H9 (cell line): Measurements from ENCODE around the gene POU2AF1. TPM values are rescaled to one million over a fixed set of nuclear protein-coding genes. Genes with fewer than 3 reads are reported as not detected.

Experiments
- DNase-seq: peaks from one replicate; pipeline ENCODE4 v3.0.0-alpha.2; 2017
- H2AFZ ChIP-seq: one replicate; pipeline ENCODE4 v1.6.1; 2013; ENCODE audit warnings: mild to moderate bottlenecking, low read length, control low read depth, moderate library complexity
- H2AK5ac ChIP-seq: 2 replicates; pipeline ENCODE4 v1.6.1; 2013; ENCODE audit warnings: low read length, control low read depth, mixed read lengths; ENCODE audit not compliant: insufficient read length
- H2BK120ac ChIP-seq: one replicate; pipeline ENCODE4 v1.6.1; 2013; ENCODE audit warnings: low read depth, mild to moderate bottlenecking, low read length, control low read depth, inconsistent platforms; ENCODE audit not compliant: poor library complexity, severe bottlenecking
- H2BK12ac ChIP-seq: 2 replicates; pipeline ENCODE4 v1.6.1; 2013; ENCODE audit warnings: low read length, control low read depth, mixed read lengths, low read depth; ENCODE audit not compliant: insufficient read length
- H2BK15ac ChIP-seq: 2 replicates; pipeline ENCODE4 v1.6.1; 2013; ENCODE audit warnings: low read depth, low read length, control low read depth
- H2BK20ac ChIP-seq: one replicate; pipeline ENCODE4 v1.6.1; 2013; ENCODE audit warnings: low read depth, mild to moderate bottlenecking, low read length, control low read depth, inconsistent platforms; ENCODE audit not compliant: poor library complexity, severe bottlenecking
- H2BK5ac ChIP-seq: 2 replicates; pipeline ENCODE4 v1.6.1; 2013; ENCODE audit warnings: low read length, control low read depth, mixed read lengths; ENCODE audit not compliant: insufficient read length
- H3K14ac ChIP-seq: 2 replicates; pipeline ENCODE4 v1.6.1; 2013; ENCODE audit warnings: low read length, control low read depth; ENCODE audit not compliant: insufficient read depth
- H3K18ac ChIP-seq: 2 replicates; pipeline ENCODE4 v1.6.1; 2013; ENCODE audit warnings: low read depth, mild to moderate bottlenecking, mixed read lengths, low read length, control low read depth; ENCODE audit not compliant: insufficient read length
- H3K23ac ChIP-seq: 2 replicates; pipeline ENCODE4 v1.6.1; 2013; ENCODE audit warnings: low read length, control low read depth, mixed read lengths, low read depth; ENCODE audit not compliant: insufficient read length
- H3K23me2 ChIP-seq: 2 replicates; pipeline ENCODE4 v1.6.1; 2013; ENCODE audit warnings: low read depth, mild to moderate bottlenecking, mixed read lengths, low read length, control low read depth; ENCODE audit not compliant: insufficient read length, poor library complexity, severe bottlenecking
- H3K27ac ChIP-seq: 2 replicates; pipeline ENCODE4 v1.5.1; 2013; ENCODE audit warnings: low read length, control low read depth, mixed read lengths, low read depth; ENCODE audit not compliant: insufficient read length
- H3K27me3 ChIP-seq: 2 replicates; pipeline ENCODE4 v1.6.1; 2013; ENCODE audit warnings: low read length, control low read depth, inconsistent platforms; ENCODE audit not compliant: insufficient read depth
- H3K4ac ChIP-seq: 2 replicates; pipeline ENCODE4 v1.6.1; 2013; ENCODE audit warnings: low read depth, mild to moderate bottlenecking, control low read depth, inconsistent platforms, low read length, moderate library complexity
- H3K4me1 ChIP-seq: 2 replicates; pipeline ENCODE4 v1.6.1; 2013; ENCODE audit warnings: low read length, control low read depth, inconsistent platforms; ENCODE audit not compliant: insufficient read depth
- H3K4me2 ChIP-seq: 2 replicates; pipeline ENCODE4 v1.6.1; 2013; ENCODE audit warnings: low read length, control low read depth, mixed read lengths; ENCODE audit not compliant: insufficient read length, insufficient read depth
- H3K56ac ChIP-seq: 2 replicates; pipeline ENCODE4 v1.6.1; 2013; ENCODE audit warnings: low read depth, mild to moderate bottlenecking, mixed read lengths, low read length, control low read depth; ENCODE audit not compliant: insufficient read length
- H3K79me1 ChIP-seq: 2 replicates; pipeline ENCODE4 v1.6.1; 2013; ENCODE audit warnings: low read depth, mild to moderate bottlenecking, moderate library complexity, low read length, control low read depth, inconsistent platforms; ENCODE audit not compliant: insufficient read depth, poor library complexity, severe bottlenecking
- H3K79me2 ChIP-seq: 2 replicates; pipeline ENCODE4 v1.6.1; 2013; ENCODE audit warnings: low read length, control low read depth, inconsistent platforms; ENCODE audit not compliant: insufficient read depth
- H3K9ac ChIP-seq: 2 replicates; pipeline ENCODE4 v1.6.1; 2013; ENCODE audit warnings: low read length, control low read depth, mixed read lengths; ENCODE audit not compliant: insufficient read length; ENCODE audit errors: extremely low read depth
- H3K9me3 ChIP-seq: one replicate; pipeline ENCODE4 v1.6.1; 2013; ENCODE audit warnings: low read depth, low read length, inconsistent platforms; ENCODE audit not compliant: control insufficient read depth
- H3T11ph ChIP-seq: one replicate; pipeline ENCODE4 v1.6.1; 2013; ENCODE audit warnings: mild to moderate bottlenecking, low read length, control low read depth, inconsistent platforms
- H4K20me1 ChIP-seq: one replicate; pipeline ENCODE4 v1.6.1; 2013; ENCODE audit not compliant: control insufficient read depth, insufficient read length, insufficient read depth
- H4K5ac ChIP-seq: 2 replicates; pipeline ENCODE4 v1.6.1; 2013; ENCODE audit warnings: low read depth, mild to moderate bottlenecking, mixed read lengths, low read length, control low read depth; ENCODE audit not compliant: insufficient read length
- H4K8ac ChIP-seq: replicated peaks from 2 replicates; pipeline ENCODE4 v1.6.1; 2013; ENCODE audit warnings: low read length, control low read depth, mixed read lengths, low read depth; ENCODE audit not compliant: insufficient read length
- H4K91ac ChIP-seq: 2 replicates; pipeline ENCODE4 v1.6.1; 2013; ENCODE audit warnings: low read depth, mild to moderate bottlenecking, moderate library complexity, mixed read lengths, low read length, control low read depth; ENCODE audit not compliant: insufficient read length
- H3K27ac Mint-ChIP-seq, 3 experiments: 2 replicates in 2 of 3; 3 replicates in 1 of 3; pipeline ENCODE4 v1.8.0; 2020 to 2021; ENCODE audit warnings: mixed read lengths in 3 of 3, mild to moderate bottlenecking in 1 of 3, moderate library complexity in 1 of 3
- H3K27me3 Mint-ChIP-seq: 2 replicates; pipeline ENCODE4 v1.8.0; 2021; ENCODE audit warnings: low read depth, mild to moderate bottlenecking, moderate library complexity, mixed read lengths
- H3K36me3 Mint-ChIP-seq, 3 experiments: 2 replicates in 2 of 3; 3 replicates in 1 of 3; pipeline ENCODE4 v1.8.0; 2020 to 2021; ENCODE audit warnings: low read depth in 3 of 3, mixed read lengths in 3 of 3; ENCODE audit not compliant: insufficient read depth in 1 of 3
- H3K4me1 Mint-ChIP-seq, 2 experiments: 2 replicates each; pipeline ENCODE4 v1.8.0; 2020; ENCODE audit warnings: mixed read lengths in 2 of 2
- H3K4me3 Mint-ChIP-seq, 2 experiments: 2 replicates in 1 of 2; 3 replicates in 1 of 2; pipeline ENCODE4 v1.8.0; 2020 to 2021; ENCODE audit warnings: mild to moderate bottlenecking in 2 of 2, mixed read lengths in 2 of 2, moderate library complexity in 1 of 2
- H3K9me3 Mint-ChIP-seq, 2 experiments: 2 replicates in 1 of 2; 3 replicates in 1 of 2; pipeline ENCODE4 v1.8.0; 2020; ENCODE audit warnings: mild to moderate bottlenecking in 2 of 2, mixed read lengths in 2 of 2, moderate library complexity in 1 of 2
- WGBS: extraction: QIAGEN DNeasy Blood & Tissue Kit; methylation state at CpG from one replicate; pipeline ENCODE4 v1.1.7; 2013; ENCODE audit warnings: missing lambda C conversion rate, low lambda C conversion rate, mixed read lengths; ENCODE audit not compliant: insufficient read length; ENCODE audit errors: extremely low coverage; 5-methylcytosine and 5-hydroxymethylcytosine counted together
- total RNA-seq: library from RNA; stranded (reverse); gene quantifications from 2 replicates; pipeline ENCODE4 v1.2.1, GENCODE V29; 2021
- TF ChIP-seq, protein P1 (sequence below): fragments of 200-600 bp; sonication (generic); conservative IDR thresholded peaks from 3 replicates; pipeline ENCODE4 v1.8.0; 2021; ENCODE audit warnings: antibody characterized with exemption, mild to moderate bottlenecking

Gene POU2AF1
- total RNA-seq, 1 experiment from 2014 or later: not detected

DNA sequence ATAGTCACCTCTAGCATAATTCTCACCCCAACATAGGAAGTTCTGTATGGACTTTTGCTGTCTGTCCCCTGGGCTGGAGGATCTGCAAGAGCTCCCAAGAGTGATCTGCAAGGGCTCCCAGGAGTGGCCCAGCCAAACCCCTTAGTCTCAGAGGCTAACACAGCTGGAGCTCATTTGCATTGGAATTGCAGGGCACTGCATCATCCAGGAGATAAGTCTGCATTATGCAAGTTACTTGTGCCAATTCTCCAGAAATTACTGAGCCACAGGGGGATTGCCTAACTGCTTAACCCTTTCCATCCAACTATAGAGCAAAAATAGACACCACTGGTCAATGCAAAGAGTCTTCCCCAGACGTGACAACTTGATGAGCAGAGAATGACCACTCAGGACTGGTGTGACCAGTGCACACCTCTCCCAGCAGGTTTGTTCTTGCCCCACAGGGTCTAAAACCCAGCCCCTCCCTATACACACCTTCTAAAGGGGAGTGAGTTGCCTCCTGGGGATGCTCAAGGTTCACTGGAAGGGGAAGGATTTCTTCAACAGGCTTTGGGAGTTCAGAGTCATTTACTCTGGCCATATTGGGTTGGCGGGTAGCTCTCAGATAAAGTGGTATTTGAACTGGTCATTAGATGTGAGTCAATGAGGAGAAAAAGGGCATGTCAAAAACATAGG lies 42.4 kb downstream of the POU2AF1 start:
- H3K4me3 Mint-ChIP-seq: no peak overlapping the region
- no CpG with 5 or more reads among the region's 2 CpGs for WGBS
- Histone ChIP-seq H2BK120ac (no peak overlapping the region), H3K23ac (no peak overlapping the region), H2BK15ac (no peak overlapping the region), H3K4me2 (no peak overlapping the region), H2AFZ (no peak overlapping the region), H3K4ac (no peak overlapping the region), H4K5ac (no peak overlapping the region), H4K8ac (no peak overlapping the region), H3K27ac (no peak overlapping the region), H3K79me2 (no peaks in the 10 kb centered on the region), H3K27me3 (no peaks in the 10 kb centered on the region), H3T11ph (no peak overlapping the region), H3K9me3 (no peaks in the 10 kb centered on the region), H2BK12ac (no peak overlapping the region), H3K23me2 (no peaks in the 10 kb centered on the region), H3K56ac (no peak overlapping the region), H2AK5ac (no peak overlapping the region), H2BK20ac (no peak overlapping the region), H3K14ac (no peak overlapping the region), H3K18ac (no peak overlapping the region), H4K20me1 (no peaks in the 10 kb centered on the region), H3K9ac (no peak overlapping the region), H3K79me1 (no peaks in the 10 kb centered on the region), H4K91ac (no peak overlapping the region), H2BK5ac (no peak overlapping the region), H3K4me1 (peaks cover 7% of the 10 kb centered on the region; the same call in 1 of the 2 replicates)
- no peak overlapping the region; a peak in 2 of 7 replicates for H3K27ac Mint-ChIP-seq
- peaks cover 9 to 10% of the 10 kb centered on the region in 2 experiments for H3K9me3 Mint-ChIP-seq
- H3K36me3 Mint-ChIP-seq: peaks cover 0 to 14% (median 9%) of the 10 kb centered on the region in 3 experiments; a peak in 6 of 7 replicates
- peak; percentile 50 for DNase-seq
- TF ChIP-seq, protein P1, sequence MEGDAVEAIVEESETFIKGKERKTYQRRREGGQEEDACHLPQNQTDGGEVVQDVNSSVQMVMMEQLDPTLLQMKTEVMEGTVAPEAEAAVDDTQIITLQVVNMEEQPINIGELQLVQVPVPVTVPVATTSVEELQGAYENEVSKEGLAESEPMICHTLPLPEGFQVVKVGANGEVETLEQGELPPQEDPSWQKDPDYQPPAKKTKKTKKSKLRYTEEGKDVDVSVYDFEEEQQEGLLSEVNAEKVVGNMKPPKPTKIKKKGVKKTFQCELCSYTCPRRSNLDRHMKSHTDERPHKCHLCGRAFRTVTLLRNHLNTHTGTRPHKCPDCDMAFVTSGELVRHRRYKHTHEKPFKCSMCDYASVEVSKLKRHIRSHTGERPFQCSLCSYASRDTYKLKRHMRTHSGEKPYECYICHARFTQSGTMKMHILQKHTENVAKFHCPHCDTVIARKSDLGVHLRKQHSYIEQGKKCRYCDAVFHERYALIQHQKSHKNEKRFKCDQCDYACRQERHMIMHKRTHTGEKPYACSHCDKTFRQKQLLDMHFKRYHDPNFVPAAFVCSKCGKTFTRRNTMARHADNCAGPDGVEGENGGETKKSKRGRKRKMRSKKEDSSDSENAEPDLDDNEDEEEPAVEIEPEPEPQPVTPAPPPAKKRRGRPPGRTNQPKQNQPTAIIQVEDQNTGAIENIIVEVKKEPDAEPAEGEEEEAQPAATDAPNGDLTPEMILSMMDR: no peak
- peaks cover 22 to 24% of the 10 kb centered on the region in 2 experiments for H3K4me1 Mint-ChIP-seq
- no peaks in the 10 kb centered on the region; the same call in 1 of the 2 replicates for H3K27me3 Mint-ChIP-seq
